Kidney (tissue), 14 donors: ENCODE results near the gene ZNF436. TPM values are rescaled to one million over a fixed set of nuclear protein-coding genes. Genes with fewer than 3 reads are reported as not detected.

ENCODE experiments used
- DNase-seq, 5 donors: peaks; one replicate each; pipeline ENCODE4 v3.0.0-alpha.2; 2013 to 2020
- FAIRE-seq: peaks from 2 replicates; lab custom pipeline; 2012; peaks lifted over from hg19 to GRCh38; lab: Jason Lieb, UNC
- H3K27ac ChIP-seq, 2 donors: one replicate each; pipeline ENCODE4 v1.7.0; 2013; ENCODE audit warnings: low read depth in 2 of 2, low read length in 2 of 2, inconsistent platforms in 1 of 2
- H3K27me3 ChIP-seq: one replicate; pipeline ENCODE4 v1.7.1; 2013; ENCODE audit warnings: low read length, inconsistent platforms; ENCODE audit not compliant: control insufficient read depth, insufficient read depth
- H3K36me3 ChIP-seq, 3 donors: one replicate each; pipeline versions ENCODE4 v1.7.0 to v1.7.1; 2013; ENCODE audit warnings: low read length in 3 of 3, control low read depth in 1 of 3, inconsistent platforms in 1 of 3; ENCODE audit not compliant: insufficient read depth in 3 of 3, control insufficient read depth in 2 of 3
- H3K4me1 ChIP-seq, 3 donors: one replicate each; pipeline versions ENCODE4 v1.7.0 to v1.7.1; 2013; ENCODE audit warnings: low read length in 3 of 3, inconsistent platforms in 1 of 3, low read depth in 1 of 3; ENCODE audit not compliant: control insufficient read depth in 2 of 3, insufficient read depth in 2 of 3
- H3K4me3 ChIP-seq, 3 donors: one replicate each; pipeline versions ENCODE4 v1.7.0 to v1.8.1; 2013; ENCODE audit warnings: low read length in 3 of 3, control low read depth in 1 of 3, inconsistent platforms in 1 of 3
- H3K9ac ChIP-seq, 3 donors: one replicate each; pipeline versions ENCODE4 v1.7.0 to v1.7.1; 2013; ENCODE audit warnings: low read length in 3 of 3, control low read depth in 1 of 3, inconsistent platforms in 1 of 3
- H3K9me3 ChIP-seq, 3 donors: one replicate each; pipeline versions ENCODE4 v1.7.0 to v1.7.1; 2013; ENCODE audit warnings: low read length in 3 of 3, control low read depth in 1 of 3, inconsistent platforms in 1 of 3; ENCODE audit not compliant: control insufficient read depth in 2 of 3, insufficient read depth in 1 of 3
- CTCF ChIP-seq: IDR thresholded peaks from 3 replicates; pipeline ENCODE4 v1.5.1; 2012; ENCODE audit warnings: mild to moderate bottlenecking, moderate library complexity, borderline replicate concordance; ENCODE audit not compliant: insufficient read depth; ENCODE audit errors: extremely low read depth
- intact Hi-C: fragments of 100-400 bp; cut with DNase I; formaldehyde crosslinking; loops from one replicate; pipeline ENCODE4 v1.11.1; 2022
- polyA plus RNA-seq: library from polyadenylated mRNA; stranded (reverse); fragments of 350-450 nt; fragmentation: Illumina TruSeq; extraction: RNeasy Lipid Tissue Mini Kit (QIAGEN cat#74804); gene quantifications from one replicate; pipeline ENCODE4 v1.2.3, GENCODE V29; 2014; ENCODE audit warnings: low read depth, low replicate concordance; ENCODE audit not compliant: insufficient read depth
- total RNA-seq: library from RNA; stranded (reverse); fragmentation: NEBNext Ultra II Directional; extraction: Animal tissue kit (Norgen Biotek cat#: 25700); gene quantifications from one replicate; pipeline ENCODE4 v1.2.1, GENCODE V29; 2021
- donor health status: control.
- donor health status: control.
- donor health status: control.
- donor health status: control.
- donor health status: control.
- donor health status: DM: yes; HTN: yes; CAD: no.
- donor health status: Normal renal cell carcinoma (clear cell type).

Gene ZNF436
- total and polyA plus RNA-seq, 2 donors from 2014 or later: 4.6 to 19.8 TPM

GRCh38 chr1:23399229-23399628 is 29.6 kb upstream of the ZNF436 start:
- H3K9ac ChIP-seq: no peak overlapping the region
- DNase-seq (no peak), FAIRE-seq (no peak)
- TF ChIP-seq CTCF: no peak
- no peak overlapping the region for H3K4me3 ChIP-seq
- intact Hi-C loops: no loop called here
- H3K9me3 ChIP-seq: no peaks in the 10 kb centered on the region
- no peaks in the 10 kb centered on the region for H3K27me3 ChIP-seq
- H3K4me1 ChIP-seq: peaks cover 0 to 19% (median 11%) of the 10 kb centered on the region in 3 donors
- no peak overlapping the region for H3K27ac ChIP-seq
- peaks cover 0 to 22% (median 14%) of the 10 kb centered on the region in 3 donors for H3K36me3 ChIP-seq

GRCh38 chr1:23397908-23398307 is 28.3 kb upstream of the ZNF436 start:
- peaks cover 0 to 30% (median 16%) of the 10 kb centered on the region in 3 donors for H3K36me3 ChIP-seq

GRCh38 chr1:23396380-23396779 is 26.7 kb upstream of the ZNF436 start:
- H3K36me3 ChIP-seq: peaks cover 4 to 17% (median 13%) of the 10 kb centered on the region in 3 donors
- H3K9ac ChIP-seq: no peak overlapping the region
- no peak overlapping the region for H3K27ac ChIP-seq
- H3K27me3 ChIP-seq: no peaks in the 10 kb centered on the region
- intact Hi-C loops: no loop called here
- DNase-seq (no peak), FAIRE-seq (no peak)
- H3K9me3 ChIP-seq: peaks cover 0 to 4% (median 0%) of the 10 kb centered on the region in 3 donors
- peaks cover 0 to 3% (median 0%) of the 10 kb centered on the region in 3 donors for H3K4me1 ChIP-seq
- TF ChIP-seq CTCF: no peak
- no peak overlapping the region for H3K4me3 ChIP-seq

More at GRCh38 chr1:23397908-23398307, 28.3 kb upstream of the ZNF436 start:
- Histone ChIP-seq H3K27ac (no peak overlapping the region), H3K9ac (no peak overlapping the region), H3K4me3 (no peak overlapping the region), H3K4me1 (peaks cover 0 to 9% (median 3%) of the 10 kb centered on the region in 3 donors), H3K9me3 (no peaks in the 10 kb centered on the region), H3K27me3 (no peaks in the 10 kb centered on the region)
- DNase-seq (no peak), FAIRE-seq (no peak)
- intact Hi-C loops: no loop called here
- TF ChIP-seq CTCF: no peak

- H3K36me3 ChIP-seq: peaks cover 4 to 17% (median 13%) of the 10 kb centered on the region in 3 donors
- H3K9me3 ChIP-seq: peaks cover 0 to 4% (median 0%) of the 10 kb centered on the region in 3 donors
- intact Hi-C loops: no loop called here
- H3K4me3 ChIP-seq: no peak overlapping the region
- H3K9ac ChIP-seq: no peak overlapping the region
- H3K27me3 ChIP-seq: no peaks in the 10 kb centered on the region
- no peak for TF ChIP-seq CTCF
- no peak for FAIRE-seq
- peaks cover 0 to 3% (median 0%) of the 10 kb centered on the region in 3 donors for H3K4me1 ChIP-seq
- H3K27ac ChIP-seq: no peak overlapping the region
- no peak for DNase-seq
Measured at GRCh38 chr1:23395849-23396248, 26.2 kb upstream of the ZNF436 start.
